Astrocyte (in vitro differentiated cells and primary cell): ENCODE measurements around the gene TOLLIP.

Experiments used
- CTCF ChIP-seq: IDR thresholded peaks from 2 replicates; pipeline ENCODE4 v1.5.1; 2011; ENCODE audit warnings: low read depth, mild to moderate bottlenecking, inconsistent platforms, low read length, moderate library complexity; ENCODE audit not compliant: insufficient read depth
- EZH2 ChIP-seq: IDR thresholded peaks from 2 replicates; pipeline ENCODE4 v1.6.1; 2012; ENCODE audit warnings: mild to moderate bottlenecking, low read length, inconsistent platforms; ENCODE audit not compliant: insufficient read depth

- no peak for TF ChIP-seq EZH2
- no peak for TF ChIP-seq CTCF
Observed at GRCh38 chr11:1333091-1333772, 23.8 kb upstream of the TOLLIP start.
